HepG2 (cell line): Measurements from ENCODE around the gene TUBB. TPM values are rescaled to one million over a fixed set of nuclear protein-coding genes. Genes with fewer than 3 reads are reported as not detected.
A peak's percentile ranks its signal among the peaks of the same experiment; 100 is the strongest.

Source experiments
- ARID2 ChIP-seq: sonication (generic); formaldehyde crosslinking; IDR thresholded peaks from 2 replicates; pipeline ENCODE4 v1.8.1; 2022; ENCODE audit warnings: mild to moderate bottlenecking, missing genetic modification reagents, borderline replicate concordance
- BCL3 ChIP-seq: sonication (generic); formaldehyde crosslinking; IDR thresholded peaks from 2 replicates; pipeline ENCODE4 v1.5.1; 2020; ENCODE audit warnings: mild to moderate bottlenecking, missing genetic modification reagents, moderate library complexity
- CSRNP1 ChIP-seq: sonication (generic); formaldehyde crosslinking; IDR thresholded peaks from 2 replicates; pipeline ENCODE4 v1.8.1; 2023; ENCODE audit warnings: mild to moderate bottlenecking, missing genetic modification reagents
- FOXP4 ChIP-seq: sonication (generic); formaldehyde crosslinking; IDR thresholded peaks from 2 replicates; pipeline ENCODE4 v1.4.0; 2020; ENCODE audit warnings: missing genetic modification reagents
- GABPB1 ChIP-seq: IDR thresholded peaks from 2 replicates; pipeline ENCODE4 v1.6.1; 2016; ENCODE audit warnings: mild to moderate bottlenecking, missing genetic modification reagents, moderate library complexity, missing compliant biosample characterization
- LBX2 ChIP-seq: sonication (generic); formaldehyde crosslinking; IDR thresholded peaks from 2 replicates; pipeline ENCODE4 v1.5.0; 2020; ENCODE audit warnings: missing genetic modification reagents, mild to moderate bottlenecking, borderline replicate concordance
- NONO ChIP-seq, 2 experiments: fragments of 450-650 bp in 1 of 2; sonication (generic) in 1 of 2; formaldehyde crosslinking in 1 of 2; IDR thresholded peaks in 1 of 2; conservative IDR thresholded peaks in 1 of 2; 2 replicates each; pipeline versions ENCODE4 v1.6.1 to v1.8.0; 2017 to 2022; ENCODE audit warnings: mild to moderate bottlenecking in 1 of 2, missing genetic modification reagents in 1 of 2, moderate library complexity in 1 of 2
- POLR2G ChIP-seq: fragments of 200-400 bp; formaldehyde crosslinking; IDR thresholded peaks from 2 replicates; pipeline ENCODE4 v1.6.1; 2018; ENCODE audit warnings: mild to moderate bottlenecking, low read depth, low read length, moderate library complexity
- REST ChIP-seq, 2 experiments: IDR thresholded peaks; 2 replicates each; pipeline ENCODE4 v1.6.1; 2011 to 2012; ENCODE audit warnings: low read length in 2 of 2, borderline replicate concordance in 1 of 2, low read depth in 1 of 2, mild to moderate bottlenecking in 1 of 2, moderate library complexity in 1 of 2
- RNF219 ChIP-seq: sonication (generic); formaldehyde crosslinking; IDR thresholded peaks from 2 replicates; pipeline ENCODE4 v1.5.0; 2020; ENCODE audit warnings: mild to moderate bottlenecking, missing genetic modification reagents
- TEAD3 ChIP-seq: optimal IDR thresholded peaks from 2 replicates; pipeline ENCODE3; 2016; ENCODE audit warnings: borderline replicate concordance
- ZNF350 ChIP-seq: sonication (generic); formaldehyde crosslinking; IDR thresholded peaks from 2 replicates; pipeline ENCODE4 v1.4.0; 2020; ENCODE audit warnings: mild to moderate bottlenecking, low read depth, missing genetic modification reagents, borderline replicate concordance
- ZNF552 ChIP-seq: sonication (generic); formaldehyde crosslinking; IDR thresholded peaks from 2 replicates; pipeline ENCODE4 v1.9.0; 2022; ENCODE audit warnings: missing genetic modification reagents, mild to moderate bottlenecking, borderline replicate concordance
- ZNF615 ChIP-seq: sonication (generic); formaldehyde crosslinking; IDR thresholded peaks from 2 replicates; pipeline ENCODE4 v1.5.0; 2020; ENCODE audit warnings: mild to moderate bottlenecking, missing genetic modification reagents, borderline replicate concordance
- polyA plus RNA-seq, 8 experiments: library from polyadenylated mRNA; depleted of rRNA in 3 of 8; stranded (reverse) in 7 of 8; unstranded in 1 of 8; fragments of >200 nt; fragmentation: Illumina TruSeq in 4 of 8; extraction: Trizol in 4 of 8; gene quantifications; 2 replicates each; pipeline versions ENCODE4 v1.2.1 to v1.2.3, GENCODE V29; 2011 to 2016; ENCODE audit warnings: low read depth in 4 of 8, missing spikeins in 1 of 8, mixed read lengths in 1 of 8; ENCODE audit not compliant: insufficient read depth in 1 of 8
- total RNA-seq, 5 experiments: library from RNA; depleted of rRNA; stranded (reverse); fragments of >200 nt; fragmentation: Illumina TruSeq; extraction: Trizol; gene quantifications; 2 replicates each; pipeline ENCODE4 v1.2.3, GENCODE V29; 2016; ENCODE audit warnings: low read depth in 1 of 5

Gene TUBB
- total and polyA plus RNA-seq, 2 of the 13 experiments (the other 11 are each of a cell fraction or from before 2014, with no cell fraction given), result 911 to 1,163 TPM

GRCh38 chr6:30747902-30748769, 28.0 kb downstream of the TUBB start (continued):
- TF ChIP-seq RNF219 (CRISPR knock-in tag) (0 out of 2 replicates have a peak, but pooled peaks have one; percentile 14), REST (IDR thresholded peaks at IDR 0.05; ENCODE audit: borderline replicate concordance in 1 of 2, low read depth in 1 of 2, low read length in 2 of 2) (no peak), LBX2 (CRISPR knock-in tag) (no peak), NONO (IDR thresholded peaks at IDR 0.05) (no peak), NONO (CRISPR knock-in tag; conservative IDR thresholded peaks at IDR 0.05) (0 out of 2 replicates have a peak, but pooled peaks have one; percentile 12), ARID2 (0 out of 2 replicates have a peak, but pooled peaks have one; percentile 18), BCL3 (no peak), FOXP4 (CRISPR knock-in tag) (0 out of 2 replicates have a peak, but pooled peaks have one; percentile 15), POLR2G (peak; percentile 18), GABPB1 (CRISPR knock-in tag) (0 out of 2 replicates have a peak, but pooled peaks have one; percentile 6), ZNF552 (CRISPR knock-in tag) (0 out of 2 replicates have a peak, but pooled peaks have one; percentile 9), ZNF615 (CRISPR knock-in tag) (0 out of 2 replicates have a peak, but pooled peaks have one; percentile 17), ZNF350 (0 out of 2 replicates have a peak, but pooled peaks have one; percentile 21), TEAD3 (peak; percentile 4), CSRNP1 (0 out of 2 replicates have a peak, but pooled peaks have one; percentile 23)
